ENCODE data around the gene STXBP3. TPM values are rescaled to one million over a fixed set of nuclear protein-coding genes. Genes with fewer than 3 reads are reported as not detected.

Gene STXBP3
- total RNA-seq, 4 donors from 2014 or later: 57.4 to 80.7 (median 69.5) TPM

DNA sequence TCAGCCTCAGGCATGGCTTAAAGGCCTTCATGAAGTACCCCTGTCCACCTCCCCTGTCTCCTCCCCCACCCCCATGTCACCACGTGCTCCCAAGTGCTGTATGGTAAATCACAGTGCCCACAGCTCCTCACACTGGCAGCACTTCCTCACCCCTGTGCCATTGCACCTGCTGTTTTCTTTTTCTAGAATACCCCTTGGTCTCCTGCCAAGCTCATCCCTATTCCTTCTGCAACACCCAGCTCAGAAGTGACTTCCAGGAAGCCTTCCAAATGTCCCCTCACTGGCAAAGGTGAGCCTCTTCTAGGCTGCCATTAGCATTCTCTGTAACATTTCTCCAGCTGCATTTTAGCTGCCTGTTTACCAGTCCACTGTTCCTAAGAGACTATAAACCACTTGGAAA is 101.0 kb downstream of the STXBP3 start:
- intact Hi-C loops (cut with DNase I; ENCODE audit: low total_unique reads): loop anchor here (10.0 kb wide), 1 partner anchor 803 kb away; no protein-coding TSS in a partner anchor
- TF ChIP-seq POLR2A (IDR thresholded peaks at IDR 0.05): no peak
- TF ChIP-seq, protein P1, sequence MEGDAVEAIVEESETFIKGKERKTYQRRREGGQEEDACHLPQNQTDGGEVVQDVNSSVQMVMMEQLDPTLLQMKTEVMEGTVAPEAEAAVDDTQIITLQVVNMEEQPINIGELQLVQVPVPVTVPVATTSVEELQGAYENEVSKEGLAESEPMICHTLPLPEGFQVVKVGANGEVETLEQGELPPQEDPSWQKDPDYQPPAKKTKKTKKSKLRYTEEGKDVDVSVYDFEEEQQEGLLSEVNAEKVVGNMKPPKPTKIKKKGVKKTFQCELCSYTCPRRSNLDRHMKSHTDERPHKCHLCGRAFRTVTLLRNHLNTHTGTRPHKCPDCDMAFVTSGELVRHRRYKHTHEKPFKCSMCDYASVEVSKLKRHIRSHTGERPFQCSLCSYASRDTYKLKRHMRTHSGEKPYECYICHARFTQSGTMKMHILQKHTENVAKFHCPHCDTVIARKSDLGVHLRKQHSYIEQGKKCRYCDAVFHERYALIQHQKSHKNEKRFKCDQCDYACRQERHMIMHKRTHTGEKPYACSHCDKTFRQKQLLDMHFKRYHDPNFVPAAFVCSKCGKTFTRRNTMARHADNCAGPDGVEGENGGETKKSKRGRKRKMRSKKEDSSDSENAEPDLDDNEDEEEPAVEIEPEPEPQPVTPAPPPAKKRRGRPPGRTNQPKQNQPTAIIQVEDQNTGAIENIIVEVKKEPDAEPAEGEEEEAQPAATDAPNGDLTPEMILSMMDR (IDR thresholded peaks at IDR 0.05): no peak
- H3K4me3 ChIP-seq (ENCODE audit: low read depth, poor library complexity, severe bottlenecking): no peak overlapping the region
- 83 to 88% methylated on average over 1 of the region's 1 CpG for WGBS, 2 donors
- no peak for DNase-seq (ENCODE audit: low spot score in 2 of 2)

DNA sequence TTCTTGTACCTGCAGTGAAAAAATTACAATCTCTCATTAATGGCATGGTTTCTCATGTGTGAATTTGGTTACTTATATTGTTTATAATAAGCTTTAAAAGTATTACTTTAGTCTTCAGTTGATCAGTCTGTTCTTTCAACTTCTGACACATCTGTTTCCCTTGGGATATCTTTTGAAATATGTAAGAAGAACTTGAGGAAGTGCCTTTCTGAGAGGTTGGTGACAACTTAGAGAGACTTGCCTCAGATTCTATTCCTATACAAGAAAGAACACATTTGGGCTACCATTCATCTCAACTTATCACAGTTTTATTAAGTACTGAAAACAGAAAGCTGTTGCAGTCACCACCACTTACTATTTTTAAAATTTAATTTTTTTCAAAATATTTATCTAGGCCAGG is 102.3 kb downstream of the STXBP3 start:
- intact Hi-C loops (cut with DNase I; ENCODE audit: low total_unique reads): loop anchor here (10.0 kb wide), 1 partner anchor 804 kb away; no protein-coding TSS in a partner anchor
- DNase-seq (ENCODE audit: low spot score in 2 of 2): no peak
- no peak overlapping the region for H3K4me3 ChIP-seq (ENCODE audit: low read depth, poor library complexity, severe bottlenecking)
- TF ChIP-seq POLR2A (IDR thresholded peaks at IDR 0.05): no peak
- TF ChIP-seq, protein P1 (IDR thresholded peaks at IDR 0.05): no peak

DNA sequence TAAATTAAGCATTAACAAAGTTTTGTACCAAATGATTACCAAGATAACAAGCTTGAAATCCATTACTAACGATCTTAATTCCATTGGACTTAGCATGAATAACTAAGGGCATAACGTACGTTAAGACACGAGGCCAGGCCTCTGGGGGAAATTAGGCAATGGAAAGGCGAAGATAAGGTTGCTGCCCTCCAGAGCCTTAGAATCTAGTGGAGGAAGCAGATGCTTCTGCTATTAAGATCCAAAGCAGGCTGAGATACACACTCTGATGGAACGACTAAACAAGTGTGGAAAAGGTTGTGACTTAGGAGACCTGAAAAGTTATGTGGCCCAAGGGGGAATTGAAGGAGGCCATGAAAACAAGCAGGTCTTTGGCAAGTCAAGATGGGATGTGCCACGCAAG is 104.5 kb downstream of the STXBP3 start:
- TF ChIP-seq POLR2A (IDR thresholded peaks at IDR 0.05): no peak
- TF ChIP-seq, protein P1 (IDR thresholded peaks at IDR 0.05): no peak
- DNase-seq (ENCODE audit: low spot score in 2 of 2): no peak
- no peak overlapping the region for H3K4me3 ChIP-seq (ENCODE audit: low read depth, poor library complexity, severe bottlenecking)
- intact Hi-C loops (cut with DNase I; ENCODE audit: low total_unique reads): no loop called here
- WGBS, 2 donors: 86 to 87% methylated on average over 7 of the region's 7 CpGs

DNA sequence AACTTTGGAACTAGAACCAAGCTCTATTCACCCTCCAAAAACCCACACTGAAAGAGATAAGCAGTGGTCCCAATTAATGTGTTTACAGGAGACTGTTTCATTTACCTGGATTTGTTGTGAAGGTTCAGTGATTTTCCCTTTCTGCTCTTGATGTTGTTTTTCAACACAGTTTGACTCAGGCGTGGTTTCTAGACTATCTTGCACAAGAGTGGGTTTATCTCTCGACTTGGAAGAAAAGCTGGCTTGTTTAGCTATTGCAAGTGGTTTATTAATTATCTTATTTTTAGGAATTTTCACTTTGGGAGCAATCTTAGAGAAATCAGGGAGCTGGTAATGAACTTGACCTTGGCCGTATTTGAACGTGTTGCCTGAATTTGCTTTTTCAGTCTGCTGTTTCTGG is 105.1 kb downstream of the STXBP3 start:
- 73 to 81% methylated on average over 4 of the region's 4 CpGs for WGBS, 2 donors
- H3K4me3 ChIP-seq (ENCODE audit: low read depth, poor library complexity, severe bottlenecking): no peak overlapping the region
- no peak for DNase-seq (ENCODE audit: low spot score in 2 of 2)
- intact Hi-C loops (cut with DNase I; ENCODE audit: low total_unique reads): no loop called here
- TF ChIP-seq, protein P1 (IDR thresholded peaks at IDR 0.05): no peak
- no peak for TF ChIP-seq POLR2A (IDR thresholded peaks at IDR 0.05)

DNA sequence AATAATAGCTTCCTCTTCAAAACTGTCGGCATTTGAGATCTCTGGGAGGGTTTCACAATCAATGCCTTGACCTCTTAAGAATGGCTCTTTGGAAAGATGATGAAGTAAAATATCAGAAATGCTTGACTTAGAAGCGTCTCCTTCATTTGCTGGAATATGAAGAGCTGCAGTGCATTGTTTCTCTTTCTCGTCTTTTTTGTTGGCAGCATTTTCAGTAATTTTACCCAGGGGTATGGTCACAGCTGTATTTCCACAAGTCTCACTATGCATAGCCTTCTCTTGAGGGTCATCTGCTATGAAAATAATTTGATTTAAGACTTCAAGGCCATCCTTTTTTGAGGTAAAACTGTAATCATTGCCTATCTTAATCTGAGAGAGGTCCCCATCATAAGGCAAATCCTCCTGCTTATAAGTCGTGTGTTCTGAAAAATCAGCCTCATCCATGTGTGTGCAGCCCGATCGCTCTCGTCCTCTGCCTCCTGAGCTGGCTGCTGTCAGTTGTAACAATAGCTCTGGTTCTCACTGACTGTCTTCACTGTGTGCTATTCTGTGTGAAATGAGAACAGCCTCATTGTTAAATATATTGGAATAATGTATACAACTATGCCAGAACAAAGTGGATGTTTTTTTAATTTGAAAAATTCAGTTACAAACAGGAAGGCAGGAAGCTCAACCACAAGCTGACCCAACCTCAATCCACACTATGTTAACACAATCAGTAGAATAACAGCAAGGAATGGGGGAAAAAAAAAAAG is 105.9 kb downstream of the STXBP3 start:
- no peak for TF ChIP-seq POLR2A (IDR thresholded peaks at IDR 0.05)
- TF ChIP-seq, protein P1 (IDR thresholded peaks at IDR 0.05): no peak
- 43% methylated on average over 7 of the region's 7 CpGs for WGBS, 2 donors
- intact Hi-C loops (cut with DNase I; ENCODE audit: low total_unique reads): no loop called here
- no peak for DNase-seq (ENCODE audit: low spot score in 2 of 2)
- H3K4me3 ChIP-seq (ENCODE audit: low read depth, poor library complexity, severe bottlenecking): no peak overlapping the region
